GM12878 (cell line): ENCODE measurements around the gene ZNF804A. TPM values are rescaled to one million over a fixed set of nuclear protein-coding genes. Genes with fewer than 3 reads are reported as not detected.

ENCODE experiments used
- ATAC-seq: fragments of 200-7000 bp; cut with Tn5 transposase; 3 replicates; pipeline ENCODE4 v1.9.1; 2020; ENCODE audit warnings: mild to moderate bottlenecking, moderate library complexity
- BruUV-seq: library from RNA; stranded (reverse); fragments of 400-500 nt; replicated peaks from 2 replicates; lab custom pipeline; 2021; lab: Mats Ljungman, UMichigan
- CTCF ChIA-PET: fragments of 300-600 bp; sonication (Branson Sonifier 250); formaldehyde crosslinking; extraction: SDS; loops from one replicate; lab custom pipeline; 2021; ENCODE audit warnings: inconsistent platforms; lab: Yijun Ruan, JAX
- POLR2A ChIA-PET: fragments of 350-600 bp; formaldehyde crosslinking; extraction: SDS; loops from one replicate; lab custom pipeline; 2021; ENCODE audit warnings: inconsistent platforms; lab: Charles Lee
- RAD21 ChIA-PET: fragments of 300-600 bp; sonication (Branson Sonifier 250); formaldehyde crosslinking; loops from one replicate; lab custom pipeline; 2023; ENCODE audit warnings: antibody characterized with exemption; ENCODE audit not compliant: unreplicated experiment; lab: Charles Lee
- SMC1A ChIA-PET: fragments of 300-600 bp; sonication (Branson Sonifier 250); formaldehyde crosslinking; loops from one replicate; lab custom pipeline; 2023; ENCODE audit not compliant: unreplicated experiment, uncharacterized antibody; lab: Charles Lee
- DNase-seq: peaks from one replicate; pipeline ENCODE4 v3.0.0-alpha.2; 2011; ENCODE audit warnings: low read depth, low spot score
- FAIRE-seq: peaks from 3 replicates; lab custom pipeline; 2011; peaks lifted over from hg19 to GRCh38; lab: Jason Lieb, UNC
- H2AFZ ChIP-seq: 2 replicates; pipeline ENCODE4 v1.6.0; 2011; ENCODE audit warnings: low read depth, low read length, control low read depth; ENCODE audit not compliant: control insufficient read depth
- H3K27ac ChIP-seq: 2 replicates; pipeline ENCODE4 v1.5.1; 2011; ENCODE audit warnings: control low read depth; ENCODE audit not compliant: control insufficient read depth, insufficient read depth
- H3K27me3 ChIP-seq, 2 experiments: replicated peaks in 1 of 2; 2 replicates each; pipeline versions ENCODE4 v1.6.0 to v1.6.1; 2011; ENCODE audit warnings: low read length in 1 of 2; ENCODE audit not compliant: control insufficient read depth in 2 of 2, insufficient read depth in 2 of 2
- H3K36me3 ChIP-seq, 2 experiments: 2 replicates each; pipeline ENCODE4 v1.5.1; 2011; ENCODE audit warnings: low read length in 1 of 2; ENCODE audit not compliant: control insufficient read depth in 2 of 2, insufficient read depth in 2 of 2
- H3K4me1 ChIP-seq: 2 replicates; pipeline ENCODE4 v1.6.1; 2011; ENCODE audit warnings: mild to moderate bottlenecking, low read length, moderate library complexity, mixed read lengths; ENCODE audit not compliant: control insufficient read depth, insufficient read depth
- H3K4me2 ChIP-seq: 2 replicates; pipeline ENCODE4 v1.6.0; 2011; ENCODE audit warnings: control low read depth; ENCODE audit not compliant: control insufficient read depth, insufficient read depth
- H3K4me3 ChIP-seq: fragments of 200-600 bp; sonication (generic); 2 replicates; pipeline ENCODE4 v1.5.1; 2016
- H3K79me2 ChIP-seq: 2 replicates; pipeline ENCODE4 v1.6.0; 2011; ENCODE audit warnings: low read length; ENCODE audit not compliant: control insufficient read depth, insufficient read depth
- H3K9ac ChIP-seq: 2 replicates; pipeline ENCODE4 v1.8.0; 2011; ENCODE audit warnings: low read length, control low read depth, mixed read lengths; ENCODE audit not compliant: control insufficient read depth, insufficient read depth
- H3K9me3 ChIP-seq: replicated peaks from 3 replicates; pipeline ENCODE4 v1.5.1; 2011; ENCODE audit warnings: mild to moderate bottlenecking, low read length; ENCODE audit not compliant: control insufficient read depth, insufficient read depth
- H4K20me1 ChIP-seq: 2 replicates; pipeline ENCODE4 v1.6.0; 2011; ENCODE audit not compliant: control insufficient read depth, insufficient read depth
- ATF7 ChIP-seq: fragments of 450-650 bp; IDR thresholded peaks from 2 replicates; pipeline ENCODE4 v1.6.1; 2016; ENCODE audit warnings: low read depth, mild to moderate bottlenecking
- E2F4 ChIP-seq: IDR thresholded peaks from 2 replicates; pipeline ENCODE4 v1.6.1; 2012; ENCODE audit warnings: low read depth, low read length, improper control_type of control experiment
- EP300 ChIP-seq, 2 experiments: fragments of 150-350 bp in 1 of 2; IDR thresholded peaks; 2 replicates each; pipeline ENCODE4 v1.6.1; 2011 to 2012; ENCODE audit warnings: low read depth in 2 of 2, low read length in 2 of 2, borderline replicate concordance in 1 of 2, improper control_type of control experiment in 1 of 2, inconsistent platforms in 1 of 2; ENCODE audit not compliant: control insufficient read depth in 1 of 2
- HSF1 ChIP-seq: fragments of 150-350 bp; IDR thresholded peaks from 2 replicates; pipeline ENCODE4 v1.6.1; 2014; ENCODE audit warnings: mild to moderate bottlenecking, low read depth, low read length
- JUNB ChIP-seq: IDR thresholded peaks from 2 replicates; pipeline ENCODE4 v1.6.1; 2016; ENCODE audit warnings: antibody characterized with exemption, mild to moderate bottlenecking
- KAT2A ChIP-seq: conservative IDR thresholded peaks from 2 replicates; pipeline ENCODE4 v1.6.1; 2011; ENCODE audit warnings: low read depth, low read length; ENCODE audit not compliant: control insufficient read depth
- MYC ChIP-seq: IDR thresholded peaks from 2 replicates; pipeline ENCODE4 v1.6.1; 2011; ENCODE audit warnings: mild to moderate bottlenecking, low read length, moderate library complexity, inconsistent platforms; ENCODE audit not compliant: insufficient read depth, insufficient replicate concordance, insufficient read length, severe bottlenecking
- NFXL1 ChIP-seq: fragments of 450-650 bp; IDR thresholded peaks from 2 replicates; pipeline ENCODE4 v1.6.1; 2017; ENCODE audit warnings: antibody characterized with exemption, mild to moderate bottlenecking, borderline replicate concordance
- PKNOX1 ChIP-seq: fragments of 450-650 bp; IDR thresholded peaks from 2 replicates; pipeline ENCODE4 v1.6.1; 2016; ENCODE audit warnings: mild to moderate bottlenecking
- SUZ12 ChIP-seq: fragments of 200-600 bp; sonication (generic); IDR thresholded peaks from one replicate; pipeline ENCODE4 v1.6.1; 2018; ENCODE audit warnings: antibody characterized with exemption, mild to moderate bottlenecking; ENCODE audit not compliant: unreplicated experiment
- ZNF592 ChIP-seq: fragments of 450-650 bp; IDR thresholded peaks from 2 replicates; pipeline ENCODE4 v1.6.1; 2017; ENCODE audit warnings: mild to moderate bottlenecking, moderate library complexity
- WGBS: methylation state at CpG from one replicate; pipeline ENCODE4 v1.1.6; 2016; ENCODE audit warnings: low lambda C conversion rate; ENCODE audit not compliant: insufficient replicate concordance, insufficient coverage; ENCODE audit errors: missing lambda C conversion rate; 5-methylcytosine and 5-hydroxymethylcytosine counted together
- in situ Hi-C: fragments of 300-500 bp; cut with MboI; formaldehyde crosslinking; loops from 9 replicates; pipeline ENCODE4 v1.14.3; 2018; ENCODE audit warnings: mixed read lengths
- intact Hi-C: fragments of 100-400 bp; cut with micrococcal nuclease; formaldehyde crosslinking; loops from one replicate; pipeline ENCODE4 v1.14.2; 2022; ENCODE audit not compliant: unreplicated experiment
- polyA plus RNA-seq, 11 experiments: library from polyadenylated mRNA; depleted of rRNA in 4 of 11; unstranded in 6 of 11; stranded (reverse) in 5 of 11; fragments of >200 nt; fragmentation: Nextera tagmentation in 4 of 11; fragmentation: Illumina TruSeq in 1 of 11; extraction: Ambion mirVana in 4 of 11; extraction: Trizol in 1 of 11; gene quantifications; 1 replicate in 1 of 11; 2 replicates in 10 of 11; pipeline versions ENCODE4 v1.2.1 to v1.2.3, GENCODE V29; 2011 to 2016; ENCODE audit warnings: inconsistent platforms in 2 of 11, missing spikeins in 2 of 11, low read depth in 1 of 11
- total RNA-seq, 4 experiments: library from RNA; depleted of rRNA in 3 of 4; stranded (reverse); fragments of >200 nt in 3 of 4; fragmentation: Illumina TruSeq in 1 of 4; extraction: Trizol in 1 of 4; gene quantifications; 2 replicates each; pipeline versions ENCODE4 v1.2.1 to v1.2.3, GENCODE V29; 2013 to 2021
- TF ChIP-seq, protein P1 (sequence below): fragments of 450-650 bp; conservative IDR thresholded peaks from 2 replicates; pipeline ENCODE4 v1.6.1; 2017; ENCODE audit warnings: mild to moderate bottlenecking, moderate library complexity

Gene ZNF804A
- total and polyA plus RNA-seq, 10 of the 15 experiments (the other 5 are each of a cell fraction or from before 2014, with no cell fraction given), result 0.19 to 2.3 (median 1.4) TPM

GRCh38 chr2:184938221-184938985 lies 340.1 kb downstream of the ZNF804A start:
- CTCF ChIA-PET, result interaction anchor here (1.2 kb wide), 1 partner anchor 29 kb away, joined by 3 read pairs; no protein-coding TSS in a partner anchor
- no peaks in the 10 kb centered on the region for H3K4me1 ChIP-seq
- POLR2A ChIA-PET, result interaction anchor here (0.6 kb wide), 1 partner anchor 406 kb away, joined by 5 read pairs; no protein-coding TSS in a partner anchor
- H3K4me3 ChIP-seq, result no peak overlapping the region
- DNase-seq (no peak), ATAC-seq (no peak), FAIRE-seq (no peak)
- intact Hi-C loops, result no loop called here
- no peak overlapping the region for H2AFZ ChIP-seq
- H3K9me3 ChIP-seq, result no peaks in the 10 kb centered on the region
- RAD21 ChIA-PET, result no interaction called here
- H3K4me2 ChIP-seq, result no peak overlapping the region
- H3K9ac ChIP-seq, result no peak overlapping the region
- WGBS, result 59% methylated on average over 5 of the region's 5 CpGs
- no peaks in the 10 kb centered on the region for H3K79me2 ChIP-seq
- H4K20me1 ChIP-seq, result no peaks in the 10 kb centered on the region
- no peaks in the 10 kb centered on the region for H3K27me3 ChIP-seq
- no peaks in the 10 kb centered on the region for H3K36me3 ChIP-seq
- in situ Hi-C loops, result no loop called here
- no peak overlapping the region for H3K27ac ChIP-seq
- BruUV-seq, result no TSS peak
- SMC1A ChIA-PET, result no interaction called here
- no peak for TF ChIP-seq E2F4
- no peak for TF ChIP-seq SUZ12
- TF ChIP-seq ATF7, result no peak
- no peak for TF ChIP-seq EP300 (IDR thresholded peaks at IDR 0.05; ENCODE audit: borderline replicate concordance in 1 of 2, control insufficient read depth in 1 of 2, low read depth in 2 of 2, low read length in 2 of 2)
- no peak for TF ChIP-seq KAT2A
- TF ChIP-seq NFXL1, result no peak
- TF ChIP-seq MYC, result no peak
- no peak for TF ChIP-seq PKNOX1
- no peak for TF ChIP-seq ZNF592
- TF ChIP-seq JUNB, result no peak
- no peak for TF ChIP-seq HSF1
- TF ChIP-seq, protein P1, sequence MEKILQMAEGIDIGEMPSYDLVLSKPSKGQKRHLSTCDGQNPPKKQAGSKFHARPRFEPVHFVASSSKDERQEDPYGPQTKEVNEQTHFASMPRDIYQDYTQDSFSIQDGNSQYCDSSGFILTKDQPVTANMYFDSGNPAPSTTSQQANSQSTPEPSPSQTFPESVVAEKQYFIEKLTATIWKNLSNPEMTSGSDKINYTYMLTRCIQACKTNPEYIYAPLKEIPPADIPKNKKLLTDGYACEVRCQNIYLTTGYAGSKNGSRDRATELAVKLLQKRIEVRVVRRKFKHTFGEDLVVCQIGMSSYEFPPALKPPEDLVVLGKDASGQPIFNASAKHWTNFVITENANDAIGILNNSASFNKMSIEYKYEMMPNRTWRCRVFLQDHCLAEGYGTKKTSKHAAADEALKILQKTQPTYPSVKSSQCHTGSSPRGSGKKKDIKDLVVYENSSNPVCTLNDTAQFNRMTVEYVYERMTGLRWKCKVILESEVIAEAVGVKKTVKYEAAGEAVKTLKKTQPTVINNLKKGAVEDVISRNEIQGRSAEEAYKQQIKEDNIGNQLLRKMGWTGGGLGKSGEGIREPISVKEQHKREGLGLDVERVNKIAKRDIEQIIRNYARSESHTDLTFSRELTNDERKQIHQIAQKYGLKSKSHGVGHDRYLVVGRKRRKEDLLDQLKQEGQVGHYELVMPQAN, result no peak
